HG03457 (cell line): ENCODE results near the gene IRF2BPL.
A peak's percentile ranks its signal among the peaks of the same experiment; 100 is the strongest.
"Not testable (repeated sequence)": the region's sequence is repeated elsewhere in the genome, so short reads cannot be mapped to it uniquely, and the experiment has no call there.

Experiments
- ATAC-seq: cut with Tn5 transposase; IDR thresholded peaks from one replicate; pipeline ENCODE4 v1.9.1; 2021; ENCODE audit warnings: moderate number of reproducible peaks; ENCODE audit not compliant: unreplicated experiment

Gene IRF2BPL

GRCh38 chr14:77036484-77037214 is 8.1 kb upstream of the IRF2BPL start:
- no peak for ATAC-seq

- ATAC-seq = no peak
Observed at GRCh38 chr14:77035267-77035666, 6.8 kb upstream of the IRF2BPL start.

GRCh38 chr14:77033622-77034589 is 5.4 kb upstream of the IRF2BPL start:
- peak; percentile 63 for ATAC-seq

- peak; percentile 3 for ATAC-seq
Observed at GRCh38 chr14:77032844-77033621, 4.5 kb upstream of the IRF2BPL start.

- no peak for ATAC-seq
Observed at GRCh38 chr14:77032491-77032843, 4.0 kb upstream of the IRF2BPL start.

- ATAC-seq = no peak
Observed at GRCh38 chr14:77031759-77032490, 3.4 kb upstream of the IRF2BPL start.

GRCh38 chr14:77027538-77028383 is 747 bp downstream of the IRF2BPL start:
- ATAC-seq = peak; percentile 37

GRCh38 chr14:77026930-77027537 is 1.5 kb downstream of the IRF2BPL start:
- no peak for ATAC-seq

GRCh38 chr14:77026166-77026929 is 2.2 kb downstream of the IRF2BPL start:
- ATAC-seq = no peak

GRCh38 chr14:77025744-77026165 is 2.8 kb downstream of the IRF2BPL start:
- ATAC-seq = no peak

- ATAC-seq = no peak
Observed at GRCh38 chr14:77024171-77024691, 4.3 kb downstream of the IRF2BPL start.

GRCh38 chr14:77023001-77023996 is 5.2 kb downstream of the IRF2BPL start:
- ATAC-seq = no peak

- ATAC-seq = no peak
Observed at GRCh38 chr14:77022236-77022852, 6.2 kb downstream of the IRF2BPL start.

- not testable (repeated sequence) for ATAC-seq
Observed at GRCh38 chr14:77021424-77021823, 7.1 kb downstream of the IRF2BPL start.

- ATAC-seq = no peak
Observed at GRCh38 chr14:77018785-77019184, 9.7 kb downstream of the IRF2BPL start.

GRCh38 chr14:77017666-77018065 is 10.8 kb downstream of the IRF2BPL start:
- ATAC-seq = no peak

GRCh38 chr14:77014734-77015133 is 13.8 kb downstream of the IRF2BPL start:
- ATAC-seq = no peak
